ENCODE measurements around the gene SSBP4.

SSBP4 gene

GRCh38 chr19:18443406-18443805, 24.2 kb downstream of the SSBP4 start:
- ChIA-PET POLR2A (no interaction called here), CTCF (interaction anchor here (1.1 kb wide), 1 partner anchor 18 kb away, joined by 3 read pairs; no protein-coding TSS in a partner anchor)
- TF ChIP-seq ELF4 (IDR thresholded peaks at IDR 0.05) (no peak), FOXA1 (IDR thresholded peaks at IDR 0.05) (no peak), NFRKB (IDR thresholded peaks at IDR 0.05) (no peak), FOXM1 (IDR thresholded peaks at IDR 0.05; ENCODE audit: borderline replicate concordance) (no peak), FOXK2 (IDR thresholded peaks at IDR 0.05) (no peak), PKNOX1 (IDR thresholded peaks at IDR 0.05) (no peak), SUZ12 (IDR thresholded peaks at IDR 0.05) (no peak), SP1 (IDR thresholded peaks at IDR 0.05) (no peak), ARNT (IDR thresholded peaks at IDR 0.05) (no peak), CTBP1 (IDR thresholded peaks at IDR 0.05; ENCODE audit: borderline replicate concordance) (no peak), L3MBTL2 (conservative IDR thresholded peaks at IDR 0.05) (no peak), ZNF384 (IDR thresholded peaks at IDR 0.05) (no peak)
- no peak for DNase-seq (ENCODE audit: extremely low spot score)

GRCh38 chr19:18443831-18444230, 24.6 kb downstream of the SSBP4 start:
- no peak for TF ChIP-seq ELF4 (IDR thresholded peaks at IDR 0.05)
- no peak for TF ChIP-seq CTBP1 (IDR thresholded peaks at IDR 0.05; ENCODE audit: borderline replicate concordance)
- no peak for TF ChIP-seq FOXA1 (IDR thresholded peaks at IDR 0.05)
- no peak for TF ChIP-seq BHLHE40 (IDR thresholded peaks at IDR 0.05; ENCODE audit: borderline replicate concordance)
- TF ChIP-seq PKNOX1 (IDR thresholded peaks at IDR 0.05): no peak
- no peak for TF ChIP-seq SUZ12 (IDR thresholded peaks at IDR 0.05)
- TF ChIP-seq SP1 (IDR thresholded peaks at IDR 0.05): no peak
- TF ChIP-seq FOXK2 (IDR thresholded peaks at IDR 0.05): no peak
- TF ChIP-seq ARNT (IDR thresholded peaks at IDR 0.05): no peak
- no peak for DNase-seq (ENCODE audit: extremely low spot score)
- POLR2A ChIA-PET: no interaction called here
- CTCF ChIA-PET: no interaction called here

GRCh38 chr19:18444513-18444912, 25.3 kb downstream of the SSBP4 start:
- ChIA-PET POLR2A (no interaction called here), CTCF (no interaction called here)
- DNase-seq (ENCODE audit: extremely low spot score): no peak
- TF ChIP-seq NFRKB (IDR thresholded peaks at IDR 0.05): no peak
- no peak for TF ChIP-seq CTBP1 (IDR thresholded peaks at IDR 0.05; ENCODE audit: borderline replicate concordance)
- no peak for TF ChIP-seq BHLHE40 (IDR thresholded peaks at IDR 0.05; ENCODE audit: borderline replicate concordance)
- no peak for TF ChIP-seq L3MBTL2 (conservative IDR thresholded peaks at IDR 0.05)

DNA sequence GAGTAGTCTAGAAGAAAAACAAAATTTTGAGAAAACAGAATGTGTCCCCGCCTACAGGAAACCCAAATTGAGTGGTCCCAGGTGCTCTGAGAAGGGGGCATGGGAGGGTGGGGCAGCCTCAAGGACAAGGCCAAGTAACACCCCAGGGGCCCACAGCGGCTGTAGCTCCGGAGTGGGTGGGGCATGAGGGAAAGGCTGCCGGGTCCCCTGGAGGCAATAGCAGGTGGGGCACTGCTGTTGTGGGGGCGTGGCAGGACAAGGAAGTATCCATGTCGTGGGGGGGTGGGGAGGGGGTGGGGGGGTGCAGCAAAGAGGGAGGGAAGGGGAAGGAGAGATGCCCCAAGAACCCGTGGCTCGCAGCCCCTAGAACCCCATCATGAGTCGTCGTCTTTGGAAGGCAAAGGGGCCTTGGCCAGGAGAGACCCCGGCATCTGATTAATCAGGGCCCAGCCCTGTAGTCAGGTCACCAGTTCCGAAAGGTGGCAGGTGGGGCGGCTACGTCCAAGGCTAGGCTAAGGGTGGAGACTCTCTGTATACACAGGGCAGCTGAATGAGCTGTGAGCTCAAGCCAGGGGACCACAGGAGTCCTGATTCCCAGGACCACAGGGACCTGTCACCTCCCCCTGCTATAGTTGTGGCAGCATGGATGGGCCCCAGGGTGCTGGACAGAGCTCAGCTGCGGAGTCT, 26.2 kb downstream of the SSBP4 start:
- ChIA-PET CTCF (no interaction called here), POLR2A (no interaction called here)
- DNase-seq (ENCODE audit: extremely low spot score): no peak
- no peak for TF ChIP-seq TARDBP (IDR thresholded peaks at IDR 0.05)
- no peak for TF ChIP-seq BHLHE40 (IDR thresholded peaks at IDR 0.05; ENCODE audit: borderline replicate concordance)
- no peak for TF ChIP-seq LEF1 (IDR thresholded peaks at IDR 0.05; ENCODE audit: borderline replicate concordance)
- TF ChIP-seq FOXA1 (IDR thresholded peaks at IDR 0.05): no peak
- no peak for TF ChIP-seq HDGF (IDR thresholded peaks at IDR 0.05; ENCODE audit: borderline replicate concordance)
- TF ChIP-seq ELF4 (IDR thresholded peaks at IDR 0.05): no peak

- CTCF ChIA-PET: interaction anchor here (0.6 to 1.0 kb wide), 2 partner anchors 15 to 97 kb away, joined by 3 read pairs; no protein-coding TSS in a partner anchor
- POLR2A ChIA-PET: no interaction called here
- no peak for TF ChIP-seq NFRKB (IDR thresholded peaks at IDR 0.05)
- no peak for TF ChIP-seq ARNT (IDR thresholded peaks at IDR 0.05)
- no peak for TF ChIP-seq SP1 (IDR thresholded peaks at IDR 0.05)
- no peak for TF ChIP-seq L3MBTL2 (conservative IDR thresholded peaks at IDR 0.05)
- no peak for TF ChIP-seq FOXM1 (IDR thresholded peaks at IDR 0.05; ENCODE audit: borderline replicate concordance)
- no peak for TF ChIP-seq HDGF (IDR thresholded peaks at IDR 0.05; ENCODE audit: borderline replicate concordance)
- no peak for TF ChIP-seq ELF4 (IDR thresholded peaks at IDR 0.05)
- no peak for TF ChIP-seq ZNF384 (IDR thresholded peaks at IDR 0.05)
- DNase-seq (ENCODE audit: extremely low spot score): no peak
These were observed 27.1 kb downstream of the SSBP4 start for GRCh38 chr19:18446145-18446810.

- no peak for TF ChIP-seq L3MBTL2 (conservative IDR thresholded peaks at IDR 0.05)
- no peak for TF ChIP-seq PKNOX1 (IDR thresholded peaks at IDR 0.05)
- TF ChIP-seq TARDBP (IDR thresholded peaks at IDR 0.05): no peak
- TF ChIP-seq LEF1 (IDR thresholded peaks at IDR 0.05; ENCODE audit: borderline replicate concordance): no peak
- TF ChIP-seq NFRKB (IDR thresholded peaks at IDR 0.05): no peak
- no peak for TF ChIP-seq ZNF384 (IDR thresholded peaks at IDR 0.05)
- TF ChIP-seq FOXK2 (IDR thresholded peaks at IDR 0.05): no peak
- TF ChIP-seq BHLHE40 (IDR thresholded peaks at IDR 0.05; ENCODE audit: borderline replicate concordance): no peak
- TF ChIP-seq ARNT (IDR thresholded peaks at IDR 0.05): no peak
- TF ChIP-seq FOXA1 (IDR thresholded peaks at IDR 0.05): no peak
- no peak for TF ChIP-seq FOXM1 (IDR thresholded peaks at IDR 0.05; ENCODE audit: borderline replicate concordance)
- no peak for TF ChIP-seq SP1 (IDR thresholded peaks at IDR 0.05)
- no peak for TF ChIP-seq SUZ12 (IDR thresholded peaks at IDR 0.05)
- no peak for TF ChIP-seq ELF4 (IDR thresholded peaks at IDR 0.05)
- no peak for TF ChIP-seq HDGF (IDR thresholded peaks at IDR 0.05; ENCODE audit: borderline replicate concordance)
- no peak for TF ChIP-seq CTBP1 (IDR thresholded peaks at IDR 0.05; ENCODE audit: borderline replicate concordance)
- CTCF ChIA-PET: interaction anchor here (0.6 to 1.0 kb wide), 2 partner anchors 15 to 98 kb away, joined by 3 read pairs; no protein-coding TSS in a partner anchor
- POLR2A ChIA-PET: no interaction called here
- DNase-seq (ENCODE audit: extremely low spot score): no peak
These were observed 27.7 kb downstream of the SSBP4 start for GRCh38 chr19:18446811-18447359.

All from HEK293T (cell line).